ENCODE measurements around the gene HS1BP3.

The HS1BP3 gene

DNA sequence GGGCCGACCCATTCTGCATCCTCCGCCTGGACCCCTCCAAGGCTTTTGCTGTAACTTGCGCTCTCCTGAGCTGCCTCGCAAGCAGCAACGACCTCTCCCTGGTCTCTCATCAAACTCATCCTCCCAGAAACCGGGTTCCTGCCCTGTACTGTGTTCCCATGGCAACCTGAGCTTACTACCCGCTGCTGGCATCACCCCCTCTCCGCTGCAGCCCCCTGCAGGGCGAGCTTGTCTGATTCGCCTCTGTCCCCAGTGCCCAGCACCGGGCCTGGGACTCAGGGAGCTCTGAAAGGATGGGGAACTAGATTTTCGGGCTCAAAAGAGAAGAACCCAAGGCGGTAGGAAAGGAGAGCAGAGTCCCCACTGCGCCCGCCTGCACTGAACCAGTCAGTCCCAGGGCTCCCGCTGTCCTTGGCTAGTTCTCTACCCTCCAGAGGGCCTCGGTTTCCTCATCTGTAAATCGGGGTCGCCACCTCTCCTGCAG, 463 bp downstream of the HS1BP3 start:
- ChIA-PET POLR2A (interaction anchor here (1.1 to 4.1 kb wide), 2 partner anchors 200 to 203 kb away, joined by 4 to 35 read pairs; partner anchors contain the start of gene RHOB), CTCF (interaction anchor here (0.8 to 8.5 kb wide), 34 partner anchors 8 to 314 kb away, joined by 3 to 148 read pairs (median 6); partner anchors contain the start of gene RHOB)
- DNase-seq (ENCODE audit: low read depth, low spot score): no peak
- TF ChIP-seq, protein P1, sequence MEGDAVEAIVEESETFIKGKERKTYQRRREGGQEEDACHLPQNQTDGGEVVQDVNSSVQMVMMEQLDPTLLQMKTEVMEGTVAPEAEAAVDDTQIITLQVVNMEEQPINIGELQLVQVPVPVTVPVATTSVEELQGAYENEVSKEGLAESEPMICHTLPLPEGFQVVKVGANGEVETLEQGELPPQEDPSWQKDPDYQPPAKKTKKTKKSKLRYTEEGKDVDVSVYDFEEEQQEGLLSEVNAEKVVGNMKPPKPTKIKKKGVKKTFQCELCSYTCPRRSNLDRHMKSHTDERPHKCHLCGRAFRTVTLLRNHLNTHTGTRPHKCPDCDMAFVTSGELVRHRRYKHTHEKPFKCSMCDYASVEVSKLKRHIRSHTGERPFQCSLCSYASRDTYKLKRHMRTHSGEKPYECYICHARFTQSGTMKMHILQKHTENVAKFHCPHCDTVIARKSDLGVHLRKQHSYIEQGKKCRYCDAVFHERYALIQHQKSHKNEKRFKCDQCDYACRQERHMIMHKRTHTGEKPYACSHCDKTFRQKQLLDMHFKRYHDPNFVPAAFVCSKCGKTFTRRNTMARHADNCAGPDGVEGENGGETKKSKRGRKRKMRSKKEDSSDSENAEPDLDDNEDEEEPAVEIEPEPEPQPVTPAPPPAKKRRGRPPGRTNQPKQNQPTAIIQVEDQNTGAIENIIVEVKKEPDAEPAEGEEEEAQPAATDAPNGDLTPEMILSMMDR (IDR thresholded peaks at IDR 0.05; ENCODE audit: insufficient read depth, low read length, missing control alignments): no peak
- H3K4me3 ChIP-seq (ENCODE audit: low read depth, low read length): peak overlapping the region; percentile 91

- ChIA-PET POLR2A (interaction anchor here (1.1 to 4.1 kb wide), 2 partner anchors 200 to 202 kb away, joined by 4 to 35 read pairs; partner anchors contain the start of gene RHOB), CTCF (interaction anchor here (0.8 to 8.5 kb wide), 26 partner anchors 7 to 315 kb away, joined by 3 to 148 read pairs (median 10); partner anchors contain the start of gene RHOB)
- peak overlapping the region; percentile 91 for H3K4me3 ChIP-seq (ENCODE audit: low read depth, low read length)
- TF ChIP-seq, protein P1 (IDR thresholded peaks at IDR 0.05; ENCODE audit: insufficient read depth, low read length, missing control alignments): no peak
- no peak for DNase-seq (ENCODE audit: low read depth, low spot score)
These were observed 922 bp downstream of the HS1BP3 start for GRCh38 chr2:20649976-20650375.

GRCh38 chr2:20649576-20649975, 1.3 kb downstream of the HS1BP3 start:
- CTCF ChIA-PET: interaction anchor here (0.6 to 8.5 kb wide), 14 partner anchors 11 to 323 kb away, joined by 3 to 148 read pairs (median 12); partner anchors contain the start of gene RHOB
- TF ChIP-seq, protein P1 (IDR thresholded peaks at IDR 0.05; ENCODE audit: insufficient read depth, low read length, missing control alignments): no peak
- DNase-seq (ENCODE audit: low read depth, low spot score): no peak
- H3K4me3 ChIP-seq (ENCODE audit: low read depth, low read length): peak overlapping the region; percentile 91; the same call in 1 of the 2 replicates
- POLR2A ChIA-PET: interaction anchor here (1.1 to 4.1 kb wide), 2 partner anchors 199 to 202 kb away, joined by 4 to 35 read pairs; partner anchors contain the start of gene RHOB

DNA sequence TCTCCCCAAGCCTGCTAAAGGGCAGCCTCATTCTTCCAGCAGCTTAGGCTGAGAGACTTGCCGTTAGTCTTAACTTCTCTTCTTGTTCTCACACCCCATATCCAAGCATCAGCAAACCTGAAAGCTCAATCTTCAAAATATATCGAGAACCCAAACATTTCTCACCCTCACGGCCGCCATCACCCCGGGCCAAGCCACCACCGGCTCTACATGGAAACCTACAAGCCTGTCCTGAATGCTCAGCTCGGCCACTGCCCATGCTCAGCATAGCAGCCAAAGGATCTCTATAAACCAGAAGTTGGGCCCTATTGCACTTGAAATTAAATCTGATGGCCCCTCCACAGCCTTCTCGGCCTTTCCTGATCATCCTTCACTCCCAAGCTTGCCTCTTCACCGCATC, 2.1 kb downstream of the HS1BP3 start:
- H3K4me3 ChIP-seq (ENCODE audit: low read depth, low read length): no peak overlapping the region
- CTCF ChIA-PET: interaction anchor here (0.6 to 8.5 kb wide), 15 partner anchors 10 to 322 kb away, joined by 3 to 148 read pairs (median 5); partner anchors contain the start of gene RHOB
- DNase-seq (ENCODE audit: low read depth, low spot score): no peak
- TF ChIP-seq, protein P1 (IDR thresholded peaks at IDR 0.05; ENCODE audit: insufficient read depth, low read length, missing control alignments): no peak
- POLR2A ChIA-PET: interaction anchor here (4.1 kb wide), 1 partner anchor 201 kb away, joined by 35 read pairs; the partner anchor contains the start of gene RHOB

- no peak overlapping the region for H3K4me3 ChIP-seq (ENCODE audit: low read depth, low read length)
- TF ChIP-seq, protein P1 (IDR thresholded peaks at IDR 0.05; ENCODE audit: insufficient read depth, low read length, missing control alignments): no peak
- CTCF ChIA-PET: interaction anchor here (0.8 to 8.5 kb wide), 12 partner anchors 10 to 270 kb away, joined by 3 to 148 read pairs (median 4); partner anchors contain the start of gene RHOB
- POLR2A ChIA-PET: interaction anchor here (4.1 kb wide), 1 partner anchor 201 kb away, joined by 35 read pairs; the partner anchor contains the start of gene RHOB
- no peak for DNase-seq (ENCODE audit: low read depth, low spot score)
These were observed 2.7 kb downstream of the HS1BP3 start for GRCh38 chr2:20648206-20648605.

DNA sequence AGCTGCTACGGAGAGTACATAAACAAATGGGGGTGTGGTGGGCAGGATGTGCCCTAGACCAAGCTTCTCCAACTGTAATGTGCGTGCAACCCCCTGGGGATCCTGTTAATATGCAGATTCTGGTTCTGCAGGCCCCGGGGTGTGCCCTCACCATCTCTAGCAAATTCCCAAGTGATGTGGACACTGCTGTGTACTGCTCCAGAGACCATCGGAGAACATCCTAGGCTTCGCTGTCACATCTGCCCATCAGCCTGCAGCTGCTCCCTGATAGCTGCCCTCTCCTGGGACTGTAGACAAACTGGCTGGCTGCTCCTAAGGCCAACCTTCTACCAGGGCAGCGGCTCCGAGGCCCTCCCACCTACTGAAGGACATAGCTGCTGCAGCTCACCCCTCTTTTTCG, 3.2 kb downstream of the HS1BP3 start:
- H3K4me3 ChIP-seq (ENCODE audit: low read depth, low read length): no peak overlapping the region
- ChIA-PET POLR2A (no interaction called here), CTCF (interaction anchor here (0.9 to 8.5 kb wide), 8 partner anchors 9 to 269 kb away, joined by 3 to 148 read pairs (median 10); partner anchors contain the start of gene RHOB)
- TF ChIP-seq, protein P1 (IDR thresholded peaks at IDR 0.05; ENCODE audit: insufficient read depth, low read length, missing control alignments): no peak
- DNase-seq (ENCODE audit: low read depth, low spot score): no peak
